Measurements from ENCODE around the gene MCMBP.

DNA sequence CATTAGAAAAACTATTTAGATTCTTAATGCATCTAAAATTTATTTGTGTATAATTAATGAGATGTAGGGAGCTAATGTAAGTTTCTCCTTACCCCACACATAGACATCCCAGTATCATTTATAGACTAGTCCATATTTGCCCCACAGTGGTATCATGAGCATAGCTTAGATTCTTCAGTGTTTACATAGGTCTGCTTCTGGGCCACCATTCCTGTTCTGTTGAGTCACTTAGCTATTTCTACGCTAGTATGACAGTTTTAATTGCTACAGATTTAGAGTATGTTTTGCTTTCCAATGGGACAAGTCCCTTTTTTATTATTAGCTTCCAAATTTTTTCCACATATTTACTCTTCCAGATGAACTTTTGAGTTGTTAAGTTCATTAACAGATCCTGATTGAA lies 69.4 kb downstream of the MCMBP start:
- TF ChIP-seq, protein P1, sequence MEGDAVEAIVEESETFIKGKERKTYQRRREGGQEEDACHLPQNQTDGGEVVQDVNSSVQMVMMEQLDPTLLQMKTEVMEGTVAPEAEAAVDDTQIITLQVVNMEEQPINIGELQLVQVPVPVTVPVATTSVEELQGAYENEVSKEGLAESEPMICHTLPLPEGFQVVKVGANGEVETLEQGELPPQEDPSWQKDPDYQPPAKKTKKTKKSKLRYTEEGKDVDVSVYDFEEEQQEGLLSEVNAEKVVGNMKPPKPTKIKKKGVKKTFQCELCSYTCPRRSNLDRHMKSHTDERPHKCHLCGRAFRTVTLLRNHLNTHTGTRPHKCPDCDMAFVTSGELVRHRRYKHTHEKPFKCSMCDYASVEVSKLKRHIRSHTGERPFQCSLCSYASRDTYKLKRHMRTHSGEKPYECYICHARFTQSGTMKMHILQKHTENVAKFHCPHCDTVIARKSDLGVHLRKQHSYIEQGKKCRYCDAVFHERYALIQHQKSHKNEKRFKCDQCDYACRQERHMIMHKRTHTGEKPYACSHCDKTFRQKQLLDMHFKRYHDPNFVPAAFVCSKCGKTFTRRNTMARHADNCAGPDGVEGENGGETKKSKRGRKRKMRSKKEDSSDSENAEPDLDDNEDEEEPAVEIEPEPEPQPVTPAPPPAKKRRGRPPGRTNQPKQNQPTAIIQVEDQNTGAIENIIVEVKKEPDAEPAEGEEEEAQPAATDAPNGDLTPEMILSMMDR (IDR thresholded peaks at IDR 0.05): no peak
- no peak for TF ChIP-seq POLR2A (IDR thresholded peaks at IDR 0.05)
- no peak for TF ChIP-seq POLR2AphosphoS5 (IDR thresholded peaks at IDR 0.05)
